IPS-18c (cell line): ENCODE data around the gene PDE4B.

ENCODE experiments used
- H3K4me3 ChIP-seq: 2 replicates; pipeline ENCODE4 v1.7.0; 2013; ENCODE audit warnings: low read depth, mild to moderate bottlenecking, low read length, moderate library complexity; ENCODE audit not compliant: insufficient read depth
- H3K9me3 ChIP-seq: one replicate; pipeline ENCODE4 v1.6.1; 2013; ENCODE audit warnings: mild to moderate bottlenecking, low read length, moderate library complexity; ENCODE audit not compliant: control insufficient read depth, insufficient read depth

Gene PDE4B

GRCh38 chr1:66254785-66255184 lies 462.1 kb downstream of the PDE4B start:
- no peaks in the 10 kb centered on the region for H3K9me3 ChIP-seq
- no peak overlapping the region for H3K4me3 ChIP-seq

DNA sequence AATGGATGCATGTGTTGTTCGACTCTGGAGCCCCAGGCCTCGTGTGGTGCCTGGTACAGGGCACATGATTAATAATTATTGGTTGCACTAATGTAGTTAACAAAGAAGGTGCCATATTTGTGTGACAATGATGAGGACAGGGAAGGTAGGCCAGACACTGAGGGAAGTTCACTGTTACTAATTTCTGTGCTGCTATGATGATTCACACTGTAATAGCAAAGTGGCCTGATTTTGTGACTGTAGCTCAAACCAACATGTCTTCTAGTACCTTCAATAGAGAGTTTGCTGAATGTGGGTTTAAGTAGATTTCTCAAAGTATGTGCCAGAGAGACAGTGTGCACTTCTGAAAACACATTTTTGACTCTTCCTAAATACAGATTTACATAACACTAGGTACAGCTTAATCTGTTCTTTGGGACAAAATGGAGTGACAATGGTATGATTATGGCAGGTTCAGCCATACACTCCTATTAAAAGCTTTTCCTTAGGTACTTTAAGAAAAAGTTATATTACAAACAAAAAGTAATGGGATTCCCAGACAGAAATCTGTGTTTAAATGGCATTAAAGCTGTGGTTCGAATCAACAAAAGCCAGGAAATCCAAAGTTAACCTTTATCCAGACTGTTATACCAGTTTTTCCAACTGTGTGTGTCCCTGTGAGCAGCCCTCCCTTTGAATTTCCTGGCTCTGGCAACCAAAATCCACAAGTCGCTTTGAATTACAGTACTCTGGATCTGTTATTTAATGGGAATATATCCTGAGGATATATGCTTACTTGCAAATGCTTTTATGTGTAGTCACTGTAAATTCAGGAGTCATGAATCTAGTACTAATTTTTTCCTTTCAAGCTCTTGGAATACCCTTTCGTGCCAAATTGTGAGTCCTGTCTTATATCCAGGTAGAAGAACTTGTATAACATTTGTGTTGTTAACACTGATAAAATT lies 464.2 kb downstream of the PDE4B start:
- Histone ChIP-seq H3K4me3 (no peak overlapping the region), H3K9me3 (no peaks in the 10 kb centered on the region)

DNA sequence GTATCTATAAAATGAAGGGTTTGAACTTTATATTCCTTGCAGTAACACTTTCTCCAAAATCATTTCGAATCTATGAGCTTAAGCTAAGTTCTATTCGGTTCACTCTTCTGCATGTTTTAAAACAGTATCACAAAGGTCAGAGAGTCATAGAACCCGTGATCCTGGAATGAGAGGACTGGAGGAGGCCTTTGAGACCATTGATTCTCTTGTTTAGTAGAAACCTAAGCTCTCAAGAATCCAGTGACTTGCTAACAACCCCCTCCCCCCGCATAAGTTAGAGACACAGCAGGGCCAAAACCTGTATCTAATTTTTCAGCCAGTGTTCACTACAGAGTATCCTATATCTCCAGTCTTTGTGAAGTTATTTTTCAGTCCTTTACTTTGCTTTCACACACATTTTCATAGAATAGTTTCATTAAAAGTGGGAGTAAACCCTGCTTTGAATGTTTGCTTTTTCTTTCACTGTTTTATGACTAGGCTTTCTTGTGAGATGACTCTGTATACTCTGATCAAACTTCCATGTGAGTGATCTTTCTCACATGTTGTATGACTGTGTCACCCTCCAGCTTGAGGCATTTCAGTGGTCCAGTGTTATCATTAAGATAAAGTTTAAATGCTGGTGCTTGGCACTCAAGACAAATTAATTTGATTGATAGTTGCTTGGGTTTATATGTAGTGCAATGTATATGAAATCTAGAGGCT lies 465.9 kb downstream of the PDE4B start:
- no peaks in the 10 kb centered on the region for H3K9me3 ChIP-seq
- H3K4me3 ChIP-seq, result no peak overlapping the region

DNA sequence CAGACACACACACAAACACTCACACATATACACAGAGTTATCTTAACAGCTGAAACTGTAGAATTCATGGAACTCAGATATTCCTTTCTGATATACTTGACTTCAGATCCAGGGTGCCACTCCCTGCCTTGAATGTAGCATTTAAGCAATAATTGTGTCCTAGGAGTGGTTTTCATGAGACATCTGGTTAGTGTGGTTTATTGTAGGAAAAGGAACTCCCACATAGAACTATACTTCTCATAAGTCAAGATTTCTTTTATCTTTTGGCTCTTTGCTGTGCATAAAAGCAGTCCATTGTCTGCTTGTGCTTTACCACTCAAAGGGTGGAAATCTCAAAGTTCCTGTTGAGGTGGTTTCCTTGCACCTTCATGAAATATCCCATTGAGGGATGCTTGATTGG lies 468.7 kb downstream of the PDE4B start:
- no peaks in the 10 kb centered on the region for H3K9me3 ChIP-seq
- no peak overlapping the region for H3K4me3 ChIP-seq

DNA sequence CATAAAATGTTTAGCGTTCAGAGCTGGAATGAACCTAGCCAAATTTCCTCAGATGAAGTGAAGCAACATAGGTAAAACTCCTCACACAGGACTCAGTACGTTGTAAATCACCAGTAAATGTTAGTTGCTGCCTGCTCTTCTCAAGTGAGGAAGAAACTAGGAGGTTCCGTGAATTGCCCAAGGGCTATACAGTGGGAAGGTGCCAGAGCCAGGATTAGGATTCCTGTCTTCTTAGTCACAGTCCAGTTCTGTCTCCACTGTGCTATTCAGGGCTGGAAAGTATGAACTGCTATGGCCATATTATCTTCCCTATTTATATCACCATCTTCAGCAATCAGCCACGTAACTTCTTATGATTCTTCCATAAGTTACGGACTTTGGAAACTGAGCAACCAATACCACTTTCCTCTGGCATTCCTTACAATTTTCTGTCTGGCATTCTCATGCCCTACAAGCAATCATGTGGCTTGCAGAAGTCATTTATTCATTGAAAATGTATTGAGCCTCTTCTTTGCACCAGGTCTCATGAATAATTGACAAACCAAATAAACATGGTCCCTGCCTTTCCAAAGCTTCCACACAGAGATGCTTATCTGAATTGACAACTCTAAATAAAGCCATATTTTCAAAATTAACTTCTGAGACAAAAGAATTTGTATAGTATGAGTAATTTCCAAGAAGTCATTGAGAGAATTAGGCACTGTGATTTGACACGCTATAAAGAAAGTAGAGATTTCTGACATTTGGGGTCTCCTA lies 469.7 kb downstream of the PDE4B start:
- H3K4me3 ChIP-seq, result no peak overlapping the region
- H3K9me3 ChIP-seq, result no peaks in the 10 kb centered on the region

DNA sequence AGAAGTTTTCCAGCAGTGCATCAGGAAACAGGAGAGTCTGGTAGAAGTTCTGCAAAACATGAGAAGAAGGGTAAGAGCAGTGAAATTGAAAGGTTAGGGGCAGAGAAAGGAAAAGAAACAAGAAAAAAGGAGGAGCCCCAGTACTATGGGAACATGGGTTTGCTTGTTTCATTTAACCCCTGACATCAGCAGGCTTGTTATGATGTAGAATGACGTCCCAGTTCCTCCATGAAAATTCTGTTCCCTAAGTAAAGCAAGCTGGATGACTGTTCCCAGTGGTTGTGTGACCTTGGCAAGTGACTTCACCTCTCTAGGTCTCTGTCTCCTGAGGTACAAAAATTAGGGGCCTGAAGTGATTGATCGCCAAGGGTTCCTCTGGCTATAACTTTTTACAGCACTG lies 472.6 kb downstream of the PDE4B start:
- no peak overlapping the region for H3K4me3 ChIP-seq
- no peaks in the 10 kb centered on the region for H3K9me3 ChIP-seq

DNA sequence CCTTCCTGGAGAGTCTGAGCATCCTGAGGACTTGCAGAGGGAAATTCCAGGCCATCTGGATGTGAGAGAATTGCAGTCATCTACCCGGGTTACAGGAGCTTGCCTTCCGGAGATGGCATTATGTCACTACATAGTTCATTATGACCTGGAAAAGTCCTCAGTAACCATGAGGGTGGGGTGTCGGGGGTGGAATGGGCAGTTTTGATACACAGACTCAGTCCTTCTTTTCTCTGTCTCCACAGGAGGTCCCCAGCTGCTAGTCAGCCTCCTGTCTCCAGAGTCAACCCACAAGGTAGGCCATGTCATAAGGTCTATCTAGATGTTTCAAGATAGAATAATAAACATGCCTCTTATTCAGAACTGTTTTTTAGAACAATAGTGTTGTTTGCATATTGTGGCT lies 473.1 kb downstream of the PDE4B start:
- H3K4me3 ChIP-seq, result no peak overlapping the region

GRCh38 chr1:66266350-66266749 lies 473.7 kb downstream of the PDE4B start:
- no peaks in the 10 kb centered on the region for H3K9me3 ChIP-seq
- H3K4me3 ChIP-seq, result no peak overlapping the region

More for the DNA sequence above, 473.1 kb downstream of the PDE4B start:
- H3K9me3 ChIP-seq, result no peaks in the 10 kb centered on the region

- H3K4me3 ChIP-seq, result no peak overlapping the region
- no peaks in the 10 kb centered on the region for H3K9me3 ChIP-seq
Measured at GRCh38 chr1:66266756-66267155, 474.1 kb downstream of the PDE4B start.

GRCh38 chr1:66267201-66267940 lies 474.7 kb downstream of the PDE4B start:
- no peak overlapping the region for H3K4me3 ChIP-seq
- H3K9me3 ChIP-seq, result no peaks in the 10 kb centered on the region

DNA sequence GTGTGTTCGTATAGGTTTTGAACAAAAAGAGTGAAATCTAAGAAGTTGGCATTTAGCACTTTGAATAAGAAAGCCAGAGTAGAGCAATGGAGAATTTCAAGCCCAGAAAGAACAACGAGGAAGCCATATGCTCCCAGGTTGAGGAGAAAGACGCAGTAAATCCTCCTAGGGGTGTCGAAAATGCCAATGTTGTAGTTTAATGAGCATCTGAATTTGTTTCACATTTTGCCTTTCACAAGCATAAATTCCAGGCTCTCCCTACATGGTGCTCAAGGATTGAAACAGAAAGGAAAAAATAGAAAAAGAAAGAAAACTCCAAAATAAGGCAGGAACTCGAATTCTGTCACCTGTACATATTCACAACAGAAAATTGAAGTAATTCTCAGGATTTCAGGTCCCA lies 476.5 kb downstream of the PDE4B start:
- Histone ChIP-seq H3K4me3 (no peak overlapping the region), H3K9me3 (no peaks in the 10 kb centered on the region)

DNA sequence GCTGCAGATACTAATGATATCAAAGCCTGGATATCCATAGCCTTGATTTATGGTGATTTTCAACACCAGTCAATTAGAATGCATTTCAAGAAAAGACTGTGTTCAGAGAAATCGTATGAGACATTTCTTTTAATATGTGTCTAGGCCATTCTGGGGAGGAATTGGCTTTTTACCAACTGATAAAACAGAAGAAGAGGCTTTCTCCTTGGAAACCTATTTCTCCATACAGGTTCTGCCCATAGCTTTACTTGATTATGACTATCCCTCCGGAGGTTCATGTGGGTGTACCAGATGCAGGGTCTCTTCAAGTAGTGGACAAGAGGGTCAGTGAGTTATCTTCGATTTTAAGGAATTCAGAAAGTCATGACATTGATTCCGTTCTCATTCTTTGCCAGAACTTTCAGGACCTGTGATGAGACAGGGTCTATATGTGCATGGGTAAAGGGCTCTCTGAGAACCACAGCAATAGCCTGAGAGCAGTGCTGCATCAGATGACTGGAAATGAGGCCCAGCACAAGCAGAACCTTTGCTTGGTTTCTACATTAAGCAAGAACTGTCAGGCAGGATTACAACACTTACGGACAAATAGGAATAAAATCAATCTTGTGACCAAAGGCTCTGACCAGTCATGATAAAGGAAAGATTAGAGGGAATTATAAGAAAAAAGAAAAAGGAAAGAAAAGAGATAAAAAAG lies 477.6 kb downstream of the PDE4B start:
- Histone ChIP-seq H3K9me3 (no peaks in the 10 kb centered on the region), H3K4me3 (no peak overlapping the region)

DNA sequence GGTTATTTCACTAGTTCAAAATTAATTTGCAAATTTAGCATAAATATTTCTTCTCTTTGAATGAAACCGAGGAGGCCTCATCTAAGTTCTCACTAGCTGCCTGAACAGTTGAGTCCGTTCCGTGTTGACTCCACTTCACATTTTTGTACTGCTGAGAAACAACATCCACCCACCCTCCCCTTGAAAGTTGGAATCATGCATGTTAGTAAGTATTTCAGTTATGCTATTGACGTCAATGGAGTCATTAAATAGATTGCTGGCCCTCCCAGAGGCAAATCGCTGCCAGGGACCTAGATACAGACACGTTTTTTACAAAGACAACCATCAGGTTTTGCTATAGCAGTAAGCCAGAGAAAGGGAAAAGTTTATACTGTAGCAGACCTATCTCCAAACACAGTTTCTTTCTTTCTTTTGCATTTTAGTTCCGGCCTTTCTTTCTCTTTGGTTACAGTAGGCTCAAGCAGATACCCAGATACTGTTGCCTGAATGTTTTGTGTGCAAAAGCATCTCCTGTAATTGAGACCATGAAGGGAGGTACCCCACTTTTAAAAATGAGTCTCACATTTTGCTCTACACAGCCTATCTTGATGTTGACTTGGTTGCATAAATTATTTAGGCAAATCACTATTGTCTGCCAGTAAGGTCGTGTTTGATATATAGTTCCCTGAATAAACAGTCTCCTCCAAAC lies 478.7 kb downstream of the PDE4B start:
- no peaks in the 10 kb centered on the region for H3K9me3 ChIP-seq
- no peak overlapping the region for H3K4me3 ChIP-seq

DNA sequence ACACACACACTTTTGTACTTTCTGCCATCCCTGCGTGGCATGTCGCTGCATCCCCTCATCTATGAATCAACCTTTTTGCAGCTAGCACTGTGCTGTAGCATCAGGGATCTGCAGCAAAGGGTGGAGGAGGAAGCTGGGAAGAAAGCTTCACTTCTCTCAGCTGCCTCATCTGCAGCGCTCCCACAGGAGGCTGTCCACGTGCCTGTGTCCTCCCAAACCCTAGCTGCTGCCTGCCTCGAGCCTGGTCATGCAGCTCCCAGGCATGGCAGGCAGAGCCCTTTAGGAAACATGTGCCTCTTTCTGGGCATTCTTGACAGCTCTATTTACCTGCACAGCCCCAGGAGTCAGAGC lies 479.2 kb downstream of the PDE4B start:
- H3K4me3 ChIP-seq, result no peak overlapping the region

DNA sequence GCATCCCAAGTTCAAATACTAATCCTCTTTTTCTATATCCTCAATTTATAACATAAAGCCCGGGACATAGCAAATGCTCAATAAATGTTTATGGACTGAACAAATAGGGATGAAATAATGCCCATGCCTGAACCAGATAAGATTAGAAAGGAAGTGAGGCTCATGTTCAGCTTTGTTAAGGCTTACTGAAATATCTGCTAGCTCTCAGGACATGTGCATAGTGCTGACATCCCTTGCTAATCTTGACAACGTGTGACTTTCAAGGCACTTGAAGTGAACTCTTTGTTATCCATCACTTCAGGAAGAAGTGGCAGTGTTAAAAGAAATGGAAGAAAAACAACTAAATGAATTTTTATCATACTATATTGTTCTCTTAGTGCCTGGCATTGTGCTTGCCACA lies 481.0 kb downstream of the PDE4B start:
- H3K9me3 ChIP-seq, result no peaks in the 10 kb centered on the region
- no peak overlapping the region for H3K4me3 ChIP-seq

More for the DNA sequence above, 479.2 kb downstream of the PDE4B start:
- H3K9me3 ChIP-seq, result no peaks in the 10 kb centered on the region

GRCh38 chr1:66274634-66275033 lies 481.9 kb downstream of the PDE4B start:
- no peak overlapping the region for H3K4me3 ChIP-seq
- H3K9me3 ChIP-seq, result no peaks in the 10 kb centered on the region
